ENCODE results near the gene TLN1.

TLN1 gene

DNA sequence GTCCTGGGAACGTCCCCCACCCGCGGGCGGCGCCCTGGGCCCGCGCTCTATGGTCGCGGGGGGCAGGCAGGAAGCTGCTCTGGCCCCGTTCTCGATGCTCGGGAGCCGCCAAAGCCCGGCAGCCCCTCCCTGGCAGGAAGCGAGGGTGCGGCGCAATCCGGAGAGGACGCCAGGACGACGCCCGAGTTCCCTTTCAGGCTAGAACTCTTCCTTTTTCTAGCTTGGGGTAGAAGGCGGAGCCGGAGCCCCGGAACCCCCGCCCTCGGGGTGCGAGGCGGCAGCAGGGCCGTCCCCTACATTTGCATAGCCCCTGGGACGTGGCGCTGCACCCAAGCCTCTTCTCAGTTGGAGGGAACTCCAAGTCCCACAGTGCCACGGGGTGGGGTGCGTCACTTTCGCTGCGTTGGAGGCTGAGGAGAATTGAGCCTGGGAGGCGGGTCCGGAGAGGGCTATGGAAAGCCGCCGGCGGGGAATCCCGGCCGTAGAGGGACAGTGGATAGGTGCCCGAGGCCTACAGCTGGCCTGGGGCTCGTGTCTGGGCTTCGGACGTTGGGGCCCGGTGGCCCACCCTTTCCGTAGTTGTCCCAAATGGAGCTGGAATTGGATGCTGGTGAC, at the start of gene TLN1, which contains the start of gene CREB3:
TSS of gene TLN1 (minus strand) at position 11 of the 615 bp plus-strand sequence. CDS start 6,501 bp downstream, outside the sequence.
TSS of gene CREB3 (plus strand) at position 482 of the 615 bp plus-strand sequence. CDS start at position 589, 107 bp downstream.
- DNase-seq (ENCODE audit: low read depth) = peak; percentile 99
- no peak for TF ChIP-seq CTCF (conservative IDR thresholded peaks at IDR 0.05; ENCODE audit: low read depth, low read length)
- H3K4me3 ChIP-seq (ENCODE audit: low read depth, low read length) = peak within 1 kb of the TSS; percentile 88

DNA sequence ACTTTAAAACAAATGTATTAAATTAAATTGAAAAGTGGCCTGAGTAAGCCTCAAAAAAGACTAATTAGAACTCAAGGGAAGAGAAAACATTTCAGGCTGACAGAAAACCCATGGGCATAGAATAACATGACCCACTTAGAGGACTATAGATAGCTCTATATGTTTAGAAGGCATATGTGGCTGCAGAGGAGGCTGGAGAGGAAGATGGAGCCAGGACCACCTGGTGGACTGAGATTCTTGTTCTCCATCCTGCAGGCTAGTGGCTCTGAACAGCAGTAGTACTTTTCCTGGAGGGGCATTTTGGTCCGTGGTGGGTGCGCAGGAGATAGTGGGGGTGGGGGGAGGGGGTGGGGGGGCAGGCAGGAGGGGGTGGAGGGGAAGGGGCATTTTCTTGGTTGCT, 49.1 kb upstream of the TLN1 start:
- DNase-seq (ENCODE audit: low read depth) = no peak
- TF ChIP-seq CTCF (conservative IDR thresholded peaks at IDR 0.05; ENCODE audit: low read depth, low read length) = no peak

DNA sequence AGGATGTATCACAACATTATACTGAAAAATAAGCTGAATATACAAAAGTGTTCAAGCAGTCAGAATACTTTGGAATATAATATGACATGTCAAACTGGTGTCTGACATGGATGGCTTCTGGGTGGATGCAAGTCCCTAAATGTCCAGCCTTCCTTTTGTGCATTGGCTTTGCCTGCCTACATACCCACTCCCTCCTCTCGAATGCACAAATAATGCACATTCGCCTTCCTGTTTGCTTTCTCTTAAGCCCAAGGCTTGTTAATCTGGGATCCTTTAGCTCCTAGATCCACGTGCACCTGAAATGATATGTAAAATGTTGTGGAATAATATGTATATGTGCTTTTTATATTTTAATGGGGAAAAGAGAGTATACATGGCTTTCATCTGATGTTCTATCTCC, 46.5 kb upstream of the TLN1 start:
- no peak for DNase-seq (ENCODE audit: low read depth)
- no peak overlapping the region for H3K4me3 ChIP-seq (ENCODE audit: low read depth, low read length)
- no peak for TF ChIP-seq CTCF (conservative IDR thresholded peaks at IDR 0.05; ENCODE audit: low read depth, low read length)

More for the DNA sequence above, 49.1 kb upstream of the TLN1 start:
- no peak overlapping the region for H3K4me3 ChIP-seq (ENCODE audit: low read depth, low read length)

DNA sequence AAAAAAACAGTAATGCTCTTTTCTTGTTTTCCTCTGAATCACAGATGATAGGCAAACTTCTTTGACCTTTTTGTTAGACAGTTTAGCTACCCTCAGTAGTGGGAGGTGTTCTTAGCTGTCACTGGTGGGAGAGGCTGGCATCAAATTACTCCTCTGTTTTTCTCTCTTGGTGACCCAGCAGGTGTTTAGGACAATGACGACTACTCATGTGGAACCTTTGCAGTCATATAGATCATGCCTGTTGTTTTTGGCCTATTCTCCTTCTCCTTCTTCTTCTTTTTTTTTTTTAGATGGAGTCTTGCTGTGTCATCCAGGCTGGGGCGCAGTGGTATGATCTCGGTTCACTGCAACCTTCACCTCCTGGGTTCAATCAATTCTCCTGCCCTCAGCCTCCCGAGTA, 44.0 kb upstream of the TLN1 start:
- no peak overlapping the region for H3K4me3 ChIP-seq (ENCODE audit: low read depth, low read length)
- TF ChIP-seq CTCF (conservative IDR thresholded peaks at IDR 0.05; ENCODE audit: low read depth, low read length) = no peak
- DNase-seq (ENCODE audit: low read depth) = no peak

GRCh38 chr9:35774907-35775635, 43.1 kb upstream of the TLN1 start:
- no peak for DNase-seq (ENCODE audit: low read depth)
- no peak for TF ChIP-seq CTCF (conservative IDR thresholded peaks at IDR 0.05; ENCODE audit: low read depth, low read length)

DNA sequence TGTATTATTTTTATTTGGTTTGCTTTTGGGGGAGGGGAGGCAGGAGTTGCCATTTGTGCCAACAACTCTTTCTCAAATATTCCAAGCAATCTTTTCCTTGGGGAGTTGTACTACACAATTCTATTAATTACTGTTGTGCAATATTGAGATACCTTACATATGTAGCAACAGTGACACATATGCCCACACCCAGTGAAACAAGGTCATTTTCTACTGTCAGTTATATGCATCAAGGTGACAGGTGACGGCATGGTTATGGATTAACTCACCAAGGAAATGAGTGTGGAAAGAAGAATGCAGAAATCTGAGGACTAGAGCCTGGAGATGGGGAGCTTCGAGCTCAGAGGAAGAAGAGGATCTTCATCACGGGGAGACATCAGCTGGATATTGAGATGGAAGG, 39.9 kb upstream of the TLN1 start:
- DNase-seq (ENCODE audit: low read depth) = no peak
- TF ChIP-seq CTCF (conservative IDR thresholded peaks at IDR 0.05; ENCODE audit: low read depth, low read length) = no peak
- no peak overlapping the region for H3K4me3 ChIP-seq (ENCODE audit: low read depth, low read length)

More at GRCh38 chr9:35774907-35775635, 43.1 kb upstream of the TLN1 start:
- no peak overlapping the region for H3K4me3 ChIP-seq (ENCODE audit: low read depth, low read length)
